Liver (tissue), 9 donors: Measurements from ENCODE around the gene ASB15. TPM values are rescaled to one million over a fixed set of nuclear protein-coding genes. Genes with fewer than 3 reads are reported as not detected.

Experiments
- DNase-seq: peaks from one replicate; pipeline ENCODE4 v3.0.0-alpha.2; 2017; ENCODE audit warnings: low spot score
- H3K27ac ChIP-seq, 2 donors: one replicate each; pipeline ENCODE4 v1.7.0; 2013; ENCODE audit warnings: inconsistent platforms in 2 of 2, low read length in 2 of 2, control low read depth in 1 of 2, low read depth in 1 of 2, mild to moderate bottlenecking in 1 of 2
- H3K27me3 ChIP-seq, 4 donors: one replicate each; pipeline versions ENCODE4 v1.6.1 to v1.7.0; 2013; ENCODE audit warnings: low read length in 3 of 4, inconsistent platforms in 1 of 4, mild to moderate bottlenecking in 1 of 4, moderate library complexity in 1 of 4; ENCODE audit not compliant: control insufficient read depth in 4 of 4, insufficient read depth in 4 of 4
- H3K36me3 ChIP-seq, 4 donors: one replicate each; pipeline versions ENCODE4 v1.6.1 to v1.7.0; 2013; ENCODE audit warnings: low read length in 3 of 4, mild to moderate bottlenecking in 3 of 4, low read depth in 1 of 4, moderate library complexity in 1 of 4; ENCODE audit not compliant: control insufficient read depth in 4 of 4, insufficient read depth in 3 of 4
- H3K4me1 ChIP-seq, 4 donors: one replicate each; pipeline versions ENCODE4 v1.6.1 to v1.7.0; 2013; ENCODE audit warnings: low read length in 3 of 4, mild to moderate bottlenecking in 3 of 4, moderate library complexity in 1 of 4; ENCODE audit not compliant: control insufficient read depth in 4 of 4, insufficient read depth in 4 of 4
- H3K4me3 ChIP-seq, 3 donors: one replicate each; pipeline versions ENCODE4 v1.6.1 to v1.7.0; 2013; ENCODE audit warnings: low read length in 3 of 3, control low read depth in 1 of 3, low read depth in 1 of 3, mild to moderate bottlenecking in 1 of 3
- H3K9ac ChIP-seq, 2 donors: one replicate each; pipeline ENCODE4 v1.7.0; 2013; ENCODE audit warnings: low read length in 2 of 2, mild to moderate bottlenecking in 2 of 2, moderate library complexity in 2 of 2, control low read depth in 1 of 2, low read depth in 1 of 2
- H3K9me3 ChIP-seq, 4 donors: one replicate each; pipeline versions ENCODE4 v1.6.1 to v1.7.0; 2013; ENCODE audit warnings: low read length in 3 of 4; ENCODE audit not compliant: control insufficient read depth in 4 of 4
- EGR1 ChIP-seq, 2 donors: IDR thresholded peaks; 2 replicates each; pipeline ENCODE4 v1.6.1; 2016 to 2018; ENCODE audit warnings: antibody characterized with exemption in 2 of 2, low read depth in 2 of 2
- FOXA1 ChIP-seq: IDR thresholded peaks from 2 replicates; pipeline ENCODE4 v1.6.1; 2016; ENCODE audit warnings: antibody characterized with exemption
- FOXA2 ChIP-seq: IDR thresholded peaks from 2 replicates; pipeline ENCODE4 v1.6.1; 2016; ENCODE audit warnings: antibody characterized with exemption
- GABPA ChIP-seq, 2 donors: IDR thresholded peaks in 1 of 2; conservative IDR thresholded peaks in 1 of 2; 2 replicates each; pipeline ENCODE4 v1.6.1; 2016; ENCODE audit warnings: antibody characterized with exemption in 2 of 2, mild to moderate bottlenecking in 1 of 2, moderate library complexity in 1 of 2
- HNF4A ChIP-seq, 2 donors: conservative IDR thresholded peaks; 2 replicates each; pipeline ENCODE4 v1.6.1; 2016; ENCODE audit warnings: antibody characterized with exemption in 2 of 2, mild to moderate bottlenecking in 2 of 2
- HNF4G ChIP-seq: IDR thresholded peaks from 2 replicates; pipeline ENCODE4 v1.6.1; 2016; ENCODE audit warnings: antibody characterized with exemption
- JUND ChIP-seq, 2 donors: IDR thresholded peaks; 2 replicates each; pipeline ENCODE4 v1.6.1; 2016; ENCODE audit warnings: antibody characterized with exemption in 2 of 2
- NR2F2 ChIP-seq: IDR thresholded peaks from 2 replicates; pipeline ENCODE4 v1.6.1; 2016; ENCODE audit warnings: antibody characterized with exemption
- RAD21 ChIP-seq, 2 donors: IDR thresholded peaks; 2 replicates each; pipeline ENCODE4 v1.6.1; 2016; ENCODE audit warnings: antibody characterized with exemption in 2 of 2, mild to moderate bottlenecking in 2 of 2
- REST ChIP-seq: IDR thresholded peaks from 2 replicates; pipeline ENCODE4 v1.6.1; 2016; ENCODE audit warnings: antibody characterized with exemption, mild to moderate bottlenecking
- RXRA ChIP-seq, 2 donors: IDR thresholded peaks; 2 replicates each; pipeline ENCODE4 v1.6.1; 2017 to 2018; ENCODE audit warnings: antibody characterized with exemption in 2 of 2, mild to moderate bottlenecking in 1 of 2
- SP1 ChIP-seq: IDR thresholded peaks from 2 replicates; pipeline ENCODE4 v1.6.1; 2018; ENCODE audit warnings: antibody characterized with exemption, mild to moderate bottlenecking
- TAF1 ChIP-seq: conservative IDR thresholded peaks from 2 replicates; pipeline ENCODE4 v1.6.1; 2016; ENCODE audit warnings: antibody characterized with exemption, mild to moderate bottlenecking
- YY1 ChIP-seq: IDR thresholded peaks from 2 replicates; pipeline ENCODE4 v1.6.1; 2016; ENCODE audit warnings: antibody characterized with exemption, mild to moderate bottlenecking
- WGBS: extraction: QIAGEN DNeasy Blood & Tissue Kit; methylation state at CpG from one replicate; pipeline ENCODE4 v1.1.7; 2013; 5-methylcytosine and 5-hydroxymethylcytosine counted together
- polyA plus RNA-seq, 2 donors: library from polyadenylated mRNA; stranded (reverse) in 1 of 2; unstranded in 1 of 2; fragments of 200-250 nt in 1 of 2; fragments of >200 nt in 1 of 2; fragmentation: Nextera tagmentation in 1 of 2; extraction: Ambion mirVana in 1 of 2; gene quantifications; one replicate each; pipeline versions ENCODE4 v1.2.1 to v1.2.3, GENCODE V29; 2013 to 2015
- total RNA-seq, 2 donors: library from RNA; depleted of rRNA; stranded (reverse); fragments of >200 nt; gene quantifications; one replicate each; pipeline ENCODE4 v1.2.3, GENCODE V29; 2014
- TF ChIP-seq, protein P1 (sequence below): fragments of 150-350 bp; IDR thresholded peaks from 2 replicates; pipeline ENCODE4 v1.5.1; 2017; ENCODE audit warnings: improper control_type of control experiment, low read depth, low read length; ENCODE audit not compliant: missing input control
- TF ChIP-seq, protein P2 (sequence below): IDR thresholded peaks from 2 replicates; pipeline ENCODE4 v1.6.1; 2016; ENCODE audit warnings: antibody characterized with exemption
- TF ChIP-seq, protein P3 (sequence below): IDR thresholded peaks from 2 replicates; pipeline ENCODE4 v1.6.1; 2016; ENCODE audit warnings: antibody characterized with exemption
- TF ChIP-seq, protein P4 (sequence below): IDR thresholded peaks from 2 replicates; pipeline ENCODE4 v1.6.1; 2016; ENCODE audit warnings: antibody characterized with exemption
- donor health status: healthy.
- donor health status: healthy.
- donor health status: healthy.
- donor health status: healthy.
- donor health status: healthy.

The ASB15 gene
- total and polyA plus RNA-seq, 4 donors, result not detected

- H3K9me3 ChIP-seq, result no peaks in the 10 kb centered on the region
- WGBS, result 89% methylated on average over 4 of the region's 4 CpGs
- TF ChIP-seq FOXA2, result no peak
- no peak for TF ChIP-seq GABPA (IDR thresholded peaks at IDR 0.05 in 1 of 2, conservative IDR thresholded peaks at IDR 0.05 in 1 of 2)
- no peak for TF ChIP-seq HNF4A (conservative IDR thresholded peaks at IDR 0.05)
- TF ChIP-seq RXRA (IDR thresholded peaks at IDR 0.05), result no peak
- no peak for TF ChIP-seq HNF4G
- TF ChIP-seq NR2F2, result no peak
Observed at GRCh38 chr7:123621707-123622106, 20.1 kb downstream of the ASB15 start.

GRCh38 chr7:123622660-123623386 lies 21.2 kb downstream of the ASB15 start:
- DNase-seq, result no peak
- H3K4me1 ChIP-seq, result peaks cover 0 to 5% (median 4%) of the 10 kb centered on the region in 4 donors
- TF ChIP-seq HNF4A (conservative IDR thresholded peaks at IDR 0.05) (peak in 1 of 2 donors; percentile 58), YY1 (peak; percentile 61), TAF1 (no peak), JUND (IDR thresholded peaks at IDR 0.05) (peak; percentile 91 to 95), FOXA1 (peak; percentile 76), SP1 (peak; percentile 47), RAD21 (IDR thresholded peaks at IDR 0.05) (peak; percentile 25 to 34), NR2F2 (no peak), EGR1 (IDR thresholded peaks at IDR 0.05; ENCODE audit: low read depth in 2 of 2) (no peak), RXRA (IDR thresholded peaks at IDR 0.05) (peak; percentile 44 to 68), HNF4G (no peak), GABPA (IDR thresholded peaks at IDR 0.05 in 1 of 2, conservative IDR thresholded peaks at IDR 0.05 in 1 of 2) (no peak), REST (no peak), FOXA2 (peak; percentile 91)
- TF ChIP-seq, protein P1, sequence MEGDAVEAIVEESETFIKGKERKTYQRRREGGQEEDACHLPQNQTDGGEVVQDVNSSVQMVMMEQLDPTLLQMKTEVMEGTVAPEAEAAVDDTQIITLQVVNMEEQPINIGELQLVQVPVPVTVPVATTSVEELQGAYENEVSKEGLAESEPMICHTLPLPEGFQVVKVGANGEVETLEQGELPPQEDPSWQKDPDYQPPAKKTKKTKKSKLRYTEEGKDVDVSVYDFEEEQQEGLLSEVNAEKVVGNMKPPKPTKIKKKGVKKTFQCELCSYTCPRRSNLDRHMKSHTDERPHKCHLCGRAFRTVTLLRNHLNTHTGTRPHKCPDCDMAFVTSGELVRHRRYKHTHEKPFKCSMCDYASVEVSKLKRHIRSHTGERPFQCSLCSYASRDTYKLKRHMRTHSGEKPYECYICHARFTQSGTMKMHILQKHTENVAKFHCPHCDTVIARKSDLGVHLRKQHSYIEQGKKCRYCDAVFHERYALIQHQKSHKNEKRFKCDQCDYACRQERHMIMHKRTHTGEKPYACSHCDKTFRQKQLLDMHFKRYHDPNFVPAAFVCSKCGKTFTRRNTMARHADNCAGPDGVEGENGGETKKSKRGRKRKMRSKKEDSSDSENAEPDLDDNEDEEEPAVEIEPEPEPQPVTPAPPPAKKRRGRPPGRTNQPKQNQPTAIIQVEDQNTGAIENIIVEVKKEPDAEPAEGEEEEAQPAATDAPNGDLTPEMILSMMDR, result no peak
- TF ChIP-seq, protein P2, sequence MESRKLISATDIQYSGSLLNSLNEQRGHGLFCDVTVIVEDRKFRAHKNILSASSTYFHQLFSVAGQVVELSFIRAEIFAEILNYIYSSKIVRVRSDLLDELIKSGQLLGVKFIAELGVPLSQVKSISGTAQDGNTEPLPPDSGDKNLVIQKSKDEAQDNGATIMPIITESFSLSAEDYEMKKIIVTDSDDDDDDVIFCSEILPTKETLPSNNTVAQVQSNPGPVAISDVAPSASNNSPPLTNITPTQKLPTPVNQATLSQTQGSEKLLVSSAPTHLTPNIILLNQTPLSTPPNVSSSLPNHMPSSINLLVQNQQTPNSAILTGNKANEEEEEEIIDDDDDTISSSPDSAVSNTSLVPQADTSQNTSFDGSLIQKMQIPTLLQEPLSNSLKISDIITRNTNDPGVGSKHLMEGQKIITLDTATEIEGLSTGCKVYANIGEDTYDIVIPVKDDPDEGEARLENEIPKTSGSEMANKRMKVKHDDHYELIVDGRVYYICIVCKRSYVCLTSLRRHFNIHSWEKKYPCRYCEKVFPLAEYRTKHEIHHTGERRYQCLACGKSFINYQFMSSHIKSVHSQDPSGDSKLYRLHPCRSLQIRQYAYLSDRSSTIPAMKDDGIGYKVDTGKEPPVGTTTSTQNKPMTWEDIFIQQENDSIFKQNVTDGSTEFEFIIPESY, result peak; percentile 14
- TF ChIP-seq, protein P3, sequence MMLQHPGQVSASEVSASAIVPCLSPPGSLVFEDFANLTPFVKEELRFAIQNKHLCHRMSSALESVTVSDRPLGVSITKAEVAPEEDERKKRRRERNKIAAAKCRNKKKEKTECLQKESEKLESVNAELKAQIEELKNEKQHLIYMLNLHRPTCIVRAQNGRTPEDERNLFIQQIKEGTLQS, result peak; percentile 57
- TF ChIP-seq, protein P4, sequence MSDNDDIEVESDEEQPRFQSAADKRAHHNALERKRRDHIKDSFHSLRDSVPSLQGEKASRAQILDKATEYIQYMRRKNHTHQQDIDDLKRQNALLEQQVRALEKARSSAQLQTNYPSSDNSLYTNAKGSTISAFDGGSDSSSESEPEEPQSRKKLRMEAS, result peak; percentile 45
- H3K9ac ChIP-seq, result no peak overlapping the region
- no peaks in the 10 kb centered on the region for H3K36me3 ChIP-seq
- H3K27ac ChIP-seq, result peak overlapping the region; percentile 39 to 88
- WGBS, result 56% methylated on average over 6 of the region's 6 CpGs
- H3K4me3 ChIP-seq, result no peak overlapping the region
- no peaks in the 10 kb centered on the region for H3K27me3 ChIP-seq
- no peaks in the 10 kb centered on the region for H3K9me3 ChIP-seq

More at GRCh38 chr7:123621707-123622106, 20.1 kb downstream of the ASB15 start:
- DNase-seq, result no peak
- no peaks in the 10 kb centered on the region for H3K27me3 ChIP-seq
- peaks cover 0 to 5% (median 4%) of the 10 kb centered on the region in 4 donors for H3K4me1 ChIP-seq
- no peak overlapping the region for H3K4me3 ChIP-seq
- no peak overlapping the region for H3K9ac ChIP-seq
- no peaks in the 10 kb centered on the region for H3K36me3 ChIP-seq
- H3K27ac ChIP-seq, result no peak overlapping the region
